A172 (cell line): ENCODE results near the gene LINGO4. TPM values are rescaled to one million over a fixed set of nuclear protein-coding genes. Genes with fewer than 3 reads are reported as not detected.
"Not testable (repeated sequence)": the region's sequence is repeated elsewhere in the genome, so short reads cannot be mapped to it uniquely, and the experiment has no call there.

Experiments used
- DNase-seq: peaks from one replicate; pipeline ENCODE4 v3.0.0-alpha.2; 2015; ENCODE audit warnings: low spot score
- total RNA-seq: library from RNA; depleted of rRNA; stranded (reverse); fragments of >200 nt; shearing (Covaris generic); gene quantifications from 2 replicates; pipeline ENCODE4 v1.2.3, GENCODE V29; 2014

LINGO4 gene
- total RNA-seq, 1 experiment from 2014 or later: not detected

- no peak for DNase-seq
Measured at GRCh38 chr1:151782741-151783140, 22.5 kb downstream of the LINGO4 start.

DNA sequence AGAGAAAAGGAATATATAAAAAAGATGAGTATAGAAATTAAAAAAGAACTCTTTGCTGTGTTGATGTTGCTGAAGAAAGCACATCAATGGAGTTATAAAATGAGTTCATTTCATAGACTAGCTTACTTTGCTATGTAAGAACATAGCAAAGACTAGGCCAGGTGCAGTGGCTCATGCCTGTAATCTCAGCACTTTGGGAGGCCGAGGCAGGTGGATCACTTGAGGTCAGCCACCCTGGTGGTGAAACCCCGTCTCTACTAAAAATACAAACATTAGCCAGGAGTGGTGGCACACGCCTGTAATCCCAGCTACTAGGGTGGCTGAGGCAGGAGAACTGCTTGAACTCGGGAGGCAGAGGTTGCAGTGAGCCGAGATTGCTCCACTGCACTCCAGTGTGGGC lies 23.2 kb downstream of the LINGO4 start:
- DNase-seq: not testable (repeated sequence)

DNA sequence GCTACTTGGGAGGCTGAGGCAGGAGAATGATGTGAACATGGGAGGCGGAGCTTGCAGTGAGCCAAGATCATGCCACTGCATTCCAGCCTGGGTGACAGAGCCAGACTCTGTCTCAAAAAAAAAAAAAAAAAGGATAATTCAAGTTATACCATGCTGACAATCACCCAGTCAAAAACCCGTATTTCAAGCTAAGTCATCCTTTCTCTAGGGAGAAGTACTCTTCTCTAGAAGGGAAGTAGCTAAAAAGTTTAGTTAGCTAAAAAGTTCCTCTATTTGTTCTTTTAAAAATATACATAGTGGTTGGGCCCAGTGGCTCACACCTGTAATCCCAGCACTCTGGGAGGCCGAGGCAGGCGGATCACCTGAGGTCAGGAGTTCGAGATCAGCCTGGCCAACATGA lies 24.5 kb downstream of the LINGO4 start:
- DNase-seq: not testable (repeated sequence)

DNA sequence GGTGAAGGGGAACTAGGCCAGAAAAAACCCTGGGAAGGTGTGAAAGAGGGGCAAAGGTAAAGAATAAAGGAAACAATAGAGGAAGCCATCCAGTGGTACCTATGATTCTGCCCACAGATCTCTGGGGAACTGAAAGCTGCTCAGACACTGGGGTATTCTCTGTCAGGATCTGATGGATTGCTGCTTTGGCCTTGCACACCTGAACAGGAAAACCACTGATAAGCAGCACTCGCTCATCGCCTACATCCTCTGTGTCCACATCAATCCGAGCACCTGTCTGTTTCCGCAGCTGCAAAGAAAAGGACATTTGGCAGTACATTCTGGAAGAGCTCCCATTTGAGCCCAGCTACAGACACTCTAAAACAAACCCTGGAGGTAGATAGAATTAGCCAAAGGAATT lies 25.4 kb downstream of the LINGO4 start:
- DNase-seq: no peak

DNA sequence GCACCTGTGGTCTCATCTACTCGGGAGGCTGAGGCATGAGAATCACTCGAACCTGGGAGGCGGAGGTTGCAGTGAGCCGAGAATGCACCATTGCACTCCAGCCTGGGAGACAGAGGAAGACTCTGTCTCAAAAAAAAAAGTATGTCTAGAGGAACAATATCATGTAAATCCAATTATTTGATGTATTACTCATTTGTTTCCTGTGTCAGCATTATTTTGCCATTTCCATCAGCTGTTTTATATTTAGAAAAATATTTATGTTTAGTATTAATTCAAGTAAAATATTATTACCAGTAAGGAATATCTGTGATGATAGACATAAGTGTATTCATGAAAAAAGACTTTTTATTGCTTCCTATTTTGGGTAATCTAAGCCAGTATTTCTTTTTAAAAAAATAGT lies 27.9 kb downstream of the LINGO4 start:
- DNase-seq: no peak

DNA sequence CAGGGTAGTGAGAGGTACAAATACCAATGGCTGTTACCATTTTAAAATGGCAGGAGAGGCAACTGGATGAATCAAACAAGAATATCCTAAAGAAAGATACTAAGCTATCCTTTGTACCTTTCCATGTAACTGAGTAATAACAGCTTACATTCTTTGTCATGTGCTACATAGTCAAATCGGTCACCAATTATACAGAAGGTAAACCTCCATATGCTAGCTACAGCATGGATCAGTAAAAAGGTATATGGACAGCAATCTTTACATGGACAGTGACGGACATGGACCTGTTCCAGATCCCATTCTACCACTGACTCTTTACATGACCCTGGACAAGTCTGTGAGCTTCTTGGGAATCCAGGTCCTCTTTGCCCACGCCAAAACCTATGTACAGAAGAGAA lies 28.6 kb downstream of the LINGO4 start:
- DNase-seq: no peak

DNA sequence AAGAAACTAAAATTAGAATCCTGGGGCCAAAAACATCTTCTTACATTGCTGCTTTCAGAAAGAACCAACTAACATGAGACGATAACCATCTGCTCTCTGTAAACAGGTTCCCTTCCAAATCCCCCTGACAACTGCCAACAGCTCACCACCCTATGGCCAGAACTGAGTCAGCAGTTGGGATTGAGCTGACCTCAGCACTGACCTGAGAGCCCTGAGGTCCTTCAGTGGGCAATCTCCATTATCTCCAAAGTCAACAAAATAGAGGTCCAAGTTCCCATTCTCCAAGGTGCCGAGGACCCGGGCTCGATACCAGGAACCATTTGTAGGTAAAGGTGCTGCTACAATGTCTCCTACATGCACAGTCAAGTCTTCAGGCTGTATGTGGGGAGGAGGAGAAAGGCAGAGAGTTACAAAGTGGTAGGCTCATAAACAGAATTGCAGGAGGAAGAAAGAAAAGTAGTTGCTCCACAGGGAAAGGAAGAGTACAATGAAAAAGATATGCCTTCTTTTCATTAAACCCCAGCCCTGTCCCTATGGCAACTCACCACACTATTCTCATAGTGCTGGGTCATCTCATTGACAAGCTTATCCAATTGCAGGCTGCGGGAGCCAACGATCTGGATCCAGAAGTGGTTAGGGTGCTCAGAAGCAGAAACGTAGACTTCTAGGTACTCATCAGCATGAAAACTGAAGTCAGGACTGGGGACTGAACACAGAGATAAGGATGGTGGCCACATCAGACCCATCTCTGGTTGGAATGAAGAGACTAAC lies 29.1 kb downstream of the LINGO4 start:
- DNase-seq: no peak

GRCh38 chr1:151774256-151774922 lies 30.8 kb downstream of the LINGO4 start:
- no peak for DNase-seq

DNA sequence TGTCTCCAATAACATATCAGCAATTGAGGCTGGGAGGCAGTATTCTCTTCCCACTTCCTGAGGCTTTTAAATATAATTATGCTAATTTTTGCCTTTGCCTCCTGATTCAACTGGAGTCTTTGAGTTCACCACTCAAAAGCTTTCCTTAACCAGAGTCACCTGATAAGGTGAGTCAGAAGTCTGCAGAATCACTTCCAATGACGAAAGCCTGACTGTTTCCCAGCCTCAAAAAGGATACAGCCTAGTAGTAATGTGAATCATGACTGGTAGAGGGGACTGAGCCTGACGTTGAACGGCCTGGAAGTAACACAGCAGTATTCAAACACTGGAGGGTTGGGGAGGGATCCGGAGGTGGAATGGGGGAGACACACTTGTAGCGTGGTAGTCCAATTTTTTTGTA lies 31.5 kb downstream of the LINGO4 start:
- peak; percentile 94 for DNase-seq

DNA sequence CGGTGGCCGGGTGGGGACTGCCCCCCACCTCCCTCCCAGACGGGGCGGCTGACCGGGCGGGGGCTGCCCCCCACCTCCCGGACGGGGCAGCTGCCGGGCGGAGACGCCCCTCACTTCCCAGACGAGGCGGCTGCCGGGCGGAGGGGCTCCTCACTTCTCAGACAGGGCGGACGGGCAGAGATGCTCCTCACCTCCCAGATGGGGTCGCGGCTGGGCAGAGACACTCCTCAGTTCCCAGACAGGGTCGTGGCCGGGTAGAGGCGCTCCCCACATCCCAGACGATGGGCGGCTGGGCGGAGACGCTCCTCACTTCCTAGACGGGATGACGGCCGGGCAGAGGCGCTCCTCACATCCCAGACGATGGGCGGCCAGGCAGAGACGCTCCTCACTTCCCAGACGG lies 35.9 kb downstream of the LINGO4 start:
- not testable (repeated sequence) for DNase-seq

GRCh38 chr1:151768351-151769066 lies 36.7 kb downstream of the LINGO4 start:
- not testable (repeated sequence) for DNase-seq

GRCh38 chr1:151763990-151764389 lies 41.2 kb downstream of the LINGO4 start:
- DNase-seq: no peak

DNA sequence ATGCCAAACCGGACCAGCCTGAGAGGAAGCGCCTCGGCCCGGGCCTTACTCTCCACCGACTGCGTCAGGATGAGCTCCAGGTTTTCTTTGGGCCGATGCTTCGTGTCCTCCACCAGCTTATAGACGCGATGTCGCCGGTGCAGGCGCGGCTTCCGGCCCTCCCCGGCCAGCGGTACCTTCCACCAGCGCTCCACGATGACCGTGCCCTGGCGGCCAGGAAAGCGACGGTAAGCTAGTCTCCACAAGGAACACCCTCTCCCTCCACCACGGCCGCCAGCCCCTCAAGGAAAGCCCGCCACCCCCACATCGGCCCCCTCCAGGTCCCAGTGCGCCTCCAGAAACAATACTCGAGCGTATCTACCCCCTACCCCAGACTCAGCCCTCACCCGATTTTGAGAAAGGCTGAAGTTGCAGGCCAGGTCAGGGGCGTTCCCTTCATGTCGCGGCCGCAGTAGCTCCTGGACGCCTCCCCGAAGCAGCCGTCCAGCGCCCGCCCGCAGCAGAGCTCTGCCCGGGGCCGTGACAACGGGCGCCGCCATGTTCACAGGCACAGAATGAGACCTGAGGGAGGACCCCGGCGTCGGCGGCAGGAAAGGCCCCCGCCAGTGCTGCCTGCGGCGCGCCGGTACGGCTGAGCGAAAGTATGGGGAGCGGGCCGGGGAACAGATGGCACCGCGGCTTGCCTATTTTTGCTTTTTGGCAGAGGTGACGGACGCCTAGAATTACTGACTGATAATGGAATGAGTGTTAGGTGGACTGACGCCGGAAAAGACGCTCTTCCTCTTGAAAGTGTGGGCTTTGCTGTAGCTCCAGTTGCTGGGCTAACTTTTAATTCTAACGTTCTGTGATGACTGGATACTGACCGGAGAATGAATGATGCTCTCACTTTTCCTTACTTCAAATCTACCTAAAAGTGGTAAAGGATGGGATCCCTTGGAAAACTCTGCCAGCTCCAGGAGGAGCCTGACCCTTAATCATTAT lies 42.0 kb downstream of the LINGO4 start, which contains the start of gene MRPL9:
Gene MRPL9, minus strand, starts transcription at position 556 of the 981 bp plus-strand sequence. Its CDS starts 17 bp downstream, at position 539.
- DNase-seq: peak; percentile 75

DNA sequence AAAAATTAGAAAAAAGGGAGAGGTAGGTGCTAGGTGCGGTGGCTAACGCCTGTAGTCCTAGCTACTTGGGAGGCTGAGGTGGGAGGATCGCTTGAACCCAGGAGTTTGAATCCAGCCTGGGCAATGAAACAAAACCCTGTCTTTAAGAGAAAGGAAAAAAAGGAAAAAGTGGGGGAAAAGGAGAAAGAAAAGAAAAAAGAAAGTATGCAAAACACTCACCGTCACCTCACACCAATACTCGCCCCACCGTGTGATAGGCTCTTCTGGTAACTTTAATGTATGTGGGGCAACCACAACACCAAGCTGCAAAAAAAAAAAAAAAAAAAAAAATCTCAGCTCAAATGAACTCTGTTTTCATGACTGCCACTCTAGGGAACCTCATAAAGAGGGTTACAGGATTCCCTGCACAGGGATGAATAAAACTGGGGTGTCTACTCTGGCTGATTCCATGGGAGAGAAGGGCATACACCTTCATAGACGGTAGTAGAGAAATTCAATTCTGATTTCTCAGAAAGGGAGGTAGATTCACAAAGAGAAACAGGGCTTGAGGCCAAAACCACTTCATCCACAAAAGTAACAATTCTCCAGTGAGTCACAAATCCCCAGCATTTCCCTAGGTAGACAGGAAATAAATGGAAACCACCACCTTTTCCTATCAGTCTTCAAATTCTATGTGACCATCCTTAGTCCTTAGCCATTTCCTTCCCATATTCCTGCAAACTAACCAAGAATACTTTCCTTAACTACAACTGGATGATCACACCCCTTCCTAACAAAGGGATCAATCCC lies 44.4 kb downstream of the LINGO4 start:
- DNase-seq: peak; percentile 40

DNA sequence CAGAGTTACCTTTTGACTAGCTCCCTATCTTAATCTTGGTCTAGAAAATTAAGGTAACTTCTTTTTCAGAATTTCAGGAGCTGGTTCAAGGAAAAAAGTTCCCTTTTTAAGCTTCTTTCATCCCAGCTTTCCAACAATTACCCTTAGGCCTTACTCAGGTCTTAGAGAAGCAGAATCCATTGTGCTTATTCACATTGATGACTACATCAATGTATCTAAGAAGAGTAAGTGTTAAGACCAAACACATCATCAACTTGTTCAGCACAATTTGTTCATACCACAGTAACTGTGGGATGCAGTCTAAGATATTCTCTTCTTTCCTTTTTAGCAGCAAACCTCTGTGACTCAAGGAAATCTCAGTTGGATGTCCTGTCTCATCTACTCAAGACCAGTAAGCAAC lies 46.0 kb downstream of the LINGO4 start:
- DNase-seq: no peak

DNA sequence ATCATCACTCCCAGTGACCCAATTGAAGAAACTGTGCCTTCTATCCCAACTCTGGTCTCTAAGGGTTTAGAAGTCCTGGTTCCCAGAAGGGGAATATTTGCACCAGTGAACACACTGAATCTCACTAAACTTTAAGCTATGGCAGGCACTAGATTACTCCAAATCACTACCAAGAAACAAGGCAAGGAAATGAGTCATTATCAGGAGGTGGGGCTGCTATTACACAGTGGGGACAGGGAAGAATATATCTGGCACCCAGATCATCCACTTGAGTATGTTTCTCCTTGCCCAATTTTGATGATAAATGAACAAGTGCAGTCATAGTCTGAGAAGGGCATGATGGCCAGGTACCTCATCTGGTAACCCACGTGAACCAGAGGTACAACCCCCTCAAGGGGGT lies 48.9 kb downstream of the LINGO4 start:
- DNase-seq: peak; percentile 80
